ENCODE results near the gene CETP. TPM values are rescaled to one million over a fixed set of nuclear protein-coding genes. Genes with fewer than 3 reads are reported as not detected.
A peak's percentile ranks its signal among the peaks of the same experiment; 100 is the strongest.

CETP gene
- total and polyA plus RNA-seq, 7 donors: 0.36 to 2.1 (median 0.88) TPM; not detected in 3

DNA sequence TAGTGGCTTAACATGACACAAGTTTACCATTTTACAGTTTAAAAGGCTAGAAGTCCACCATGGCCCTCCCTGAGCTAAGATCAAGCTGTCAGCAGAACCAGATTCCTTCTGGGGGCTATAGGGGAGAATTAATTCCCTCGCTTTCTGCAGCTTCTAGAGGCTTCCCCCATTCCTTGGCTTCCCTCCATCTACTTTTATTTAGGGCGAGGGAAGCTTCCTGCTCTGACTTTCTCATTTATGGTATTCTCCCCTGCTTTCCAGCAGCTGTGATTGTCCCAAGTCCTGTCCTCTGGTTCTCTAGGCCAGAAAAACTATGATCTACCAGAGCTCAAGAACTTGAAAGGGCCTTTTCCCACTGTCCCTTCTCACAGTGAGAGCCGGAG lies 4.3 kb downstream of the CETP start:
- Histone ChIP-seq H3K9me3 (no peaks in the 10 kb centered on the region), H3K4me3 (no peak overlapping the region), H3K36me3 (no peaks in the 10 kb centered on the region), H3K27me3 (no peaks in the 10 kb centered on the region), H3K27ac (peak overlapping the region in 2 of 4 donors; percentile 24 to 54), H3K4me1 (peaks cover 0 to 17% (median 12%) of the 10 kb centered on the region in 4 donors)
- WGBS, 2 donors: 67 to 69% methylated on average over 3 of the region's 3 CpGs
- no peak for DNase-seq
- intact Hi-C loops (cut with DNase I): no loop called here
- no peak for TF ChIP-seq POLR2A (IDR thresholded peaks at IDR 0.05)
- TF ChIP-seq POLR2AphosphoS5 (IDR thresholded peaks at IDR 0.05): no peak
- TF ChIP-seq, protein P1, sequence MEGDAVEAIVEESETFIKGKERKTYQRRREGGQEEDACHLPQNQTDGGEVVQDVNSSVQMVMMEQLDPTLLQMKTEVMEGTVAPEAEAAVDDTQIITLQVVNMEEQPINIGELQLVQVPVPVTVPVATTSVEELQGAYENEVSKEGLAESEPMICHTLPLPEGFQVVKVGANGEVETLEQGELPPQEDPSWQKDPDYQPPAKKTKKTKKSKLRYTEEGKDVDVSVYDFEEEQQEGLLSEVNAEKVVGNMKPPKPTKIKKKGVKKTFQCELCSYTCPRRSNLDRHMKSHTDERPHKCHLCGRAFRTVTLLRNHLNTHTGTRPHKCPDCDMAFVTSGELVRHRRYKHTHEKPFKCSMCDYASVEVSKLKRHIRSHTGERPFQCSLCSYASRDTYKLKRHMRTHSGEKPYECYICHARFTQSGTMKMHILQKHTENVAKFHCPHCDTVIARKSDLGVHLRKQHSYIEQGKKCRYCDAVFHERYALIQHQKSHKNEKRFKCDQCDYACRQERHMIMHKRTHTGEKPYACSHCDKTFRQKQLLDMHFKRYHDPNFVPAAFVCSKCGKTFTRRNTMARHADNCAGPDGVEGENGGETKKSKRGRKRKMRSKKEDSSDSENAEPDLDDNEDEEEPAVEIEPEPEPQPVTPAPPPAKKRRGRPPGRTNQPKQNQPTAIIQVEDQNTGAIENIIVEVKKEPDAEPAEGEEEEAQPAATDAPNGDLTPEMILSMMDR (IDR thresholded peaks at IDR 0.05): no peak
- TF ChIP-seq EP300 (IDR thresholded peaks at IDR 0.05): no peak

DNA sequence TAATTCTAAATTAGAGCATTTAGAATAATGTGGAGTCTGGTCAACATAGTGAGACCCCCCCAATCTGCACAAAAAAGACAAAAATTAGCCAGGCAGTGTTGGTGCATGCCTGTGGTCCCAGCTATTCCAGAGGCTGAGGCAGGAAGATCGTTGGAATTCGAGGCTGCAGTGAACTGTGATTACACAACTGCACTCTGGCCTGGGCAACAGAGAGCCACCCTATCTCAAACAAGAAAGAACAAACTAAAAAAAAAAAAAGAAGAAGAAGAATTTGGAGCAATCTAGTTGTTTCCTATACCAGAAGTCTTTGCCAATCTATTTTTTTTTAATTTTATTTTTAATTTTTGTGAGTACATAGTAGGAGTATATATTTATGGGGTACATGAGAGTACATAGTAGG lies 6.0 kb downstream of the CETP start:
- Histone ChIP-seq H3K4me3 (no peak overlapping the region), H3K4me1 (peaks cover 0 to 17% (median 12%) of the 10 kb centered on the region in 4 donors), H3K9me3 (no peaks in the 10 kb centered on the region), H3K27me3 (peaks cover 0 to 1% (median 0%) of the 10 kb centered on the region in 3 donors), H3K36me3 (no peaks in the 10 kb centered on the region), H3K27ac (no peak overlapping the region)
- intact Hi-C loops (cut with DNase I): no loop called here
- 25 to 64% methylated on average over 2 of the region's 2 CpGs for WGBS, 2 donors
- no peak for TF ChIP-seq POLR2AphosphoS5 (IDR thresholded peaks at IDR 0.05)
- no peak for TF ChIP-seq EP300 (IDR thresholded peaks at IDR 0.05)
- TF ChIP-seq POLR2A (IDR thresholded peaks at IDR 0.05): no peak
- TF ChIP-seq, protein P1 (IDR thresholded peaks at IDR 0.05): no peak
- no peak for DNase-seq

DNA sequence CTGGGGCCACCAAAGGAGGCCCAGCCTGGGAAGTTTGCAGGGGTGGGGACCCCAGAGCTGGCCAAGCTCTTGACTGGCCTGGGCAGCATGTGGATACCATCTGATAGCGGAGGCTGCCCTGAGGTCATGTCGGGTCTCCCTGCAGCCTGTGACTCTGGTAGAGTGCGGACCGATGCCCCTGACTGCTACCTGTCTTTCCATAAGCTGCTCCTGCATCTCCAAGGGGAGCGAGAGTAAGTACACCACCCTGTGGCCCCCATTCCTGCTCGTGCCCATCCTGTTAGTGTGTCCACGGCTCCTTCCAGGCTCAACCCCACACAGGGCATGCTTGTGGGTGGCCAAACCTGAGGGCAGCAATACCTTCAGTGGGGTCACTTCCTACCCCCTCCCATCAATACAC lies 8.0 kb downstream of the CETP start:
- TF ChIP-seq POLR2A (IDR thresholded peaks at IDR 0.05) (no peak), EP300 (IDR thresholded peaks at IDR 0.05) (no peak), POLR2AphosphoS5 (IDR thresholded peaks at IDR 0.05) (no peak)
- TF ChIP-seq, protein P1 (IDR thresholded peaks at IDR 0.05): no peak
- H3K36me3 ChIP-seq: no peaks in the 10 kb centered on the region
- peaks cover 0 to 6% (median 0%) of the 10 kb centered on the region in 3 donors for H3K27me3 ChIP-seq
- intact Hi-C loops (cut with DNase I): no loop called here
- no peak for DNase-seq
- no peak overlapping the region for H3K4me3 ChIP-seq
- no peak overlapping the region for H3K27ac ChIP-seq
- WGBS, 2 donors: 95 to 96% methylated on average over 7 of the region's 7 CpGs
- no peaks in the 10 kb centered on the region for H3K9me3 ChIP-seq
- H3K4me1 ChIP-seq: peaks cover 0 to 12% (median 7%) of the 10 kb centered on the region in 4 donors

DNA sequence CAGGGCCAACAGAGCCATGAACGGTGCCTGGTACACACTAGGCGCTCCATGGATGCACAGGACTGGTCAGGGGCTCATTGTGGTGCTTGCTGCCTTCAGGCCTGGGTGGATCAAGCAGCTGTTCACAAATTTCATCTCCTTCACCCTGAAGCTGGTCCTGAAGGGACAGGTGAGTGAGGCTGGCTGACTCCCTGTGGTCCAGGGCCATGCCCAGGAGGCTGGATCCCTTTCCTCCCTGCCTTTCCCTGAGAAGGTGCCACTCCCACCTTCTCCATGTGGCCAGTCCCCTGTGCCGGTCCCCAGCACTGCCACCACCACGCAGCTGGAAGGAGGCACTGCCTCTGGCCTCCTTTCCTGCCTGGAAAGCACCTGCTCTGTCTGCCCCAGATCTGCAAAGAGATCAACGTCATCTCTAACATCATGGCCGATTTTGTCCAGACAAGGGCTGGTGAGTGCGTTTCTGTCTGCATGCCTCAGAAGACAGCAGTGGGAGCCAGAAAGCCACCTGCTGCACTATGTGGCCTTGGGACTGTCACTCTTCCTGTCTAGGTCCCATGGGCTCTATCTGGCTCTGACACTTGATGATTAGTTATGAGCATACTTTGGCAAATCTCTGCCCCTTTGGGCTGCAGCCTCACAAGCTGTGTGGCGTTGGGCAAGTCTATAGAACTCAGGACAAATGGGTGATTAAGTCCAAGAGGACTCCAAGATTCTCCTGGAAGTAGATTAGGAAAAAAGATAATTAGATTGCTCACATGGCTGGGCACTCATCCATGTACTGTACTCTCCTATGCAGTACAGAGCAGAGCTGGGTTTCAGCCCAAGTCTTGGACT lies 9.4 kb downstream of the CETP start:
- H3K9me3 ChIP-seq: no peaks in the 10 kb centered on the region
- TF ChIP-seq EP300 (IDR thresholded peaks at IDR 0.05) (no peak), POLR2A (IDR thresholded peaks at IDR 0.05) (no peak), POLR2AphosphoS5 (IDR thresholded peaks at IDR 0.05) (no peak)
- TF ChIP-seq, protein P1 (IDR thresholded peaks at IDR 0.05): no peak
- no peak overlapping the region for H3K27ac ChIP-seq
- peaks cover 0 to 6% (median 0%) of the 10 kb centered on the region in 3 donors for H3K27me3 ChIP-seq
- H3K4me3 ChIP-seq: no peak overlapping the region
- H3K4me1 ChIP-seq: peaks cover 0 to 4% (median 1%) of the 10 kb centered on the region in 4 donors
- DNase-seq: no peak
- intact Hi-C loops (cut with DNase I): no loop called here
- WGBS, 2 donors: 52 to 71% methylated on average over 8 of the region's 8 CpGs
- H3K36me3 ChIP-seq: no peaks in the 10 kb centered on the region

Measured in sigmoid colon (tissue), 7 donors.